ENCODE data around the gene TMEM106B. TPM values are rescaled to one million over a fixed set of nuclear protein-coding genes. Genes with fewer than 3 reads are reported as not detected.
A peak's percentile ranks its signal among the peaks of the same experiment; 100 is the strongest.

Gene TMEM106B
- polyA plus RNA-seq, 1 donor = 43.1 TPM

- peaks cover 17% of the 10 kb centered on the region for H3K36me3 ChIP-seq (ENCODE audit: control insufficient read depth, insufficient read depth, low read length)
Measured at GRCh38 chr7:12226756-12227155, 15.7 kb downstream of the TMEM106B start.

GRCh38 chr7:12228024-12228423 lies 16.9 kb downstream of the TMEM106B start:
- Histone ChIP-seq H3K27me3 (ENCODE audit: control insufficient read depth, insufficient read depth, low read length) (no peaks in the 10 kb centered on the region), H3K4me3 (ENCODE audit: low read length) (no peak overlapping the region), H3K36me3 (ENCODE audit: control insufficient read depth, insufficient read depth, low read length) (peaks cover 17% of the 10 kb centered on the region), H3K27ac (ENCODE audit: low read length) (no peak overlapping the region), H3K4me1 (ENCODE audit: control insufficient read depth, insufficient read depth, low read length) (no peaks in the 10 kb centered on the region), H3K9me3 (ENCODE audit: control insufficient read depth, low read depth, low read length) (no peaks in the 10 kb centered on the region)
- no peak for DNase-seq

More at GRCh38 chr7:12226756-12227155, 15.7 kb downstream of the TMEM106B start:
- Histone ChIP-seq H3K9me3 (ENCODE audit: control insufficient read depth, low read depth, low read length) (no peaks in the 10 kb centered on the region), H3K27me3 (ENCODE audit: control insufficient read depth, insufficient read depth, low read length) (no peaks in the 10 kb centered on the region), H3K4me3 (ENCODE audit: low read length) (no peak overlapping the region), H3K4me1 (ENCODE audit: control insufficient read depth, insufficient read depth, low read length) (peaks cover under 1% of the 10 kb centered on the region), H3K27ac (ENCODE audit: low read length) (no peak overlapping the region)
- 81% methylated on average over 2 of the region's 2 CpGs for WGBS (ENCODE audit: insufficient coverage, low lambda C conversion rate)
- DNase-seq = no peak

- no peaks in the 10 kb centered on the region for H3K27me3 ChIP-seq (ENCODE audit: control insufficient read depth, insufficient read depth, low read length)
- H3K4me1 ChIP-seq (ENCODE audit: control insufficient read depth, insufficient read depth, low read length) = peaks cover 4% of the 10 kb centered on the region
- H3K27ac ChIP-seq (ENCODE audit: low read length) = no peak overlapping the region
- peaks cover 17% of the 10 kb centered on the region for H3K36me3 ChIP-seq (ENCODE audit: control insufficient read depth, insufficient read depth, low read length)
- H3K9me3 ChIP-seq (ENCODE audit: control insufficient read depth, low read depth, low read length) = no peaks in the 10 kb centered on the region
- no peak for DNase-seq
- H3K4me3 ChIP-seq (ENCODE audit: low read length) = no peak overlapping the region
Measured at GRCh38 chr7:12229046-12229445, 18.0 kb downstream of the TMEM106B start.

GRCh38 chr7:12231097-12231496 lies 20.0 kb downstream of the TMEM106B start:
- Histone ChIP-seq H3K4me3 (ENCODE audit: low read length) (no peak overlapping the region), H3K4me1 (ENCODE audit: control insufficient read depth, insufficient read depth, low read length) (peaks cover 8% of the 10 kb centered on the region), H3K36me3 (ENCODE audit: control insufficient read depth, insufficient read depth, low read length) (peaks cover 13% of the 10 kb centered on the region), H3K27ac (ENCODE audit: low read length) (no peak overlapping the region), H3K9me3 (ENCODE audit: control insufficient read depth, low read depth, low read length) (no peaks in the 10 kb centered on the region), H3K27me3 (ENCODE audit: control insufficient read depth, insufficient read depth, low read length) (no peaks in the 10 kb centered on the region)
- no peak for DNase-seq
- no CpG with 5 or more reads among the region's 2 CpGs for WGBS (ENCODE audit: insufficient coverage, low lambda C conversion rate)

GRCh38 chr7:12233175-12233574 lies 22.1 kb downstream of the TMEM106B start:
- H3K27me3 ChIP-seq (ENCODE audit: control insufficient read depth, insufficient read depth, low read length) = no peaks in the 10 kb centered on the region
- peaks cover 13% of the 10 kb centered on the region for H3K36me3 ChIP-seq (ENCODE audit: control insufficient read depth, insufficient read depth, low read length)
- 76% methylated on average over 2 of the region's 2 CpGs for WGBS (ENCODE audit: insufficient coverage, low lambda C conversion rate)
- no peak overlapping the region for H3K27ac ChIP-seq (ENCODE audit: low read length)
- H3K4me1 ChIP-seq (ENCODE audit: control insufficient read depth, insufficient read depth, low read length) = peaks cover 8% of the 10 kb centered on the region
- DNase-seq = no peak
- no peak overlapping the region for H3K4me3 ChIP-seq (ENCODE audit: low read length)
- H3K9me3 ChIP-seq (ENCODE audit: control insufficient read depth, low read depth, low read length) = no peaks in the 10 kb centered on the region

- WGBS (ENCODE audit: insufficient coverage, low lambda C conversion rate) = 17% methylated on average over 1 of the region's 2 CpGs
Measured at GRCh38 chr7:12234334-12234865, 23.3 kb downstream of the TMEM106B start.

GRCh38 chr7:12235970-12236369 lies 24.9 kb downstream of the TMEM106B start:
- WGBS (ENCODE audit: insufficient coverage, low lambda C conversion rate) = no CpG with 5 or more reads among the region's 1 CpG
- H3K4me3 ChIP-seq (ENCODE audit: low read length) = no peak overlapping the region
- DNase-seq = no peak
- H3K27ac ChIP-seq (ENCODE audit: low read length) = no peak overlapping the region
- H3K36me3 ChIP-seq (ENCODE audit: control insufficient read depth, insufficient read depth, low read length) = peaks cover 9% of the 10 kb centered on the region
- peaks cover 8% of the 10 kb centered on the region for H3K4me1 ChIP-seq (ENCODE audit: control insufficient read depth, insufficient read depth, low read length)
- H3K9me3 ChIP-seq (ENCODE audit: control insufficient read depth, low read depth, low read length) = peaks cover 3% of the 10 kb centered on the region
- H3K27me3 ChIP-seq (ENCODE audit: control insufficient read depth, insufficient read depth, low read length) = no peaks in the 10 kb centered on the region

More at GRCh38 chr7:12234334-12234865, 23.3 kb downstream of the TMEM106B start:
- Histone ChIP-seq H3K4me1 (ENCODE audit: control insufficient read depth, insufficient read depth, low read length) (peaks cover 8% of the 10 kb centered on the region), H3K36me3 (ENCODE audit: control insufficient read depth, insufficient read depth, low read length) (peaks cover 13% of the 10 kb centered on the region), H3K4me3 (ENCODE audit: low read length) (no peak overlapping the region), H3K27me3 (ENCODE audit: control insufficient read depth, insufficient read depth, low read length) (no peaks in the 10 kb centered on the region), H3K27ac (ENCODE audit: low read length) (peak overlapping the region; percentile 76), H3K9me3 (ENCODE audit: control insufficient read depth, low read depth, low read length) (peaks cover 3% of the 10 kb centered on the region)
- peak; percentile 33 to 81 for DNase-seq

- Histone ChIP-seq H3K36me3 (ENCODE audit: control insufficient read depth, insufficient read depth, low read length) (peaks cover 4% of the 10 kb centered on the region), H3K4me3 (ENCODE audit: low read length) (no peak overlapping the region), H3K9me3 (ENCODE audit: control insufficient read depth, low read depth, low read length) (peaks cover 3% of the 10 kb centered on the region), H3K27ac (ENCODE audit: low read length) (no peak overlapping the region), H3K4me1 (ENCODE audit: control insufficient read depth, insufficient read depth, low read length) (peaks cover 8% of the 10 kb centered on the region), H3K27me3 (ENCODE audit: control insufficient read depth, insufficient read depth, low read length) (no peaks in the 10 kb centered on the region)
- WGBS (ENCODE audit: insufficient coverage, low lambda C conversion rate) = 100% methylated on average over 1 of the region's 1 CpG
- DNase-seq = no peak
Measured at GRCh38 chr7:12237007-12237406, 25.9 kb downstream of the TMEM106B start.

- H3K36me3 ChIP-seq (ENCODE audit: control insufficient read depth, insufficient read depth, low read length) = peaks cover 4% of the 10 kb centered on the region
- DNase-seq = no peak
- H3K4me3 ChIP-seq (ENCODE audit: low read length) = no peak overlapping the region
- no peaks in the 10 kb centered on the region for H3K27me3 ChIP-seq (ENCODE audit: control insufficient read depth, insufficient read depth, low read length)
- H3K27ac ChIP-seq (ENCODE audit: low read length) = no peak overlapping the region
- peaks cover 3% of the 10 kb centered on the region for H3K4me1 ChIP-seq (ENCODE audit: control insufficient read depth, insufficient read depth, low read length)
- 80% methylated on average over 3 of the region's 3 CpGs for WGBS (ENCODE audit: insufficient coverage, low lambda C conversion rate)
- peaks cover 3% of the 10 kb centered on the region for H3K9me3 ChIP-seq (ENCODE audit: control insufficient read depth, low read depth, low read length)
Measured at GRCh38 chr7:12239806-12240205, 28.7 kb downstream of the TMEM106B start.

GRCh38 chr7:12244129-12244528 lies 33.0 kb downstream of the TMEM106B start:
- no peak overlapping the region for H3K4me3 ChIP-seq (ENCODE audit: low read length)
- no peaks in the 10 kb centered on the region for H3K36me3 ChIP-seq (ENCODE audit: control insufficient read depth, insufficient read depth, low read length)
- no peaks in the 10 kb centered on the region for H3K4me1 ChIP-seq (ENCODE audit: control insufficient read depth, insufficient read depth, low read length)
- H3K27ac ChIP-seq (ENCODE audit: low read length) = no peak overlapping the region
- no peak for DNase-seq
- H3K9me3 ChIP-seq (ENCODE audit: control insufficient read depth, low read depth, low read length) = no peaks in the 10 kb centered on the region
- no peaks in the 10 kb centered on the region for H3K27me3 ChIP-seq (ENCODE audit: control insufficient read depth, insufficient read depth, low read length)
- 20% methylated on average over 1 of the region's 3 CpGs for WGBS (ENCODE audit: insufficient coverage, low lambda C conversion rate)

GRCh38 chr7:12244694-12245093 lies 33.6 kb downstream of the TMEM106B start:
- Histone ChIP-seq H3K4me3 (ENCODE audit: low read length) (no peak overlapping the region), H3K9me3 (ENCODE audit: control insufficient read depth, low read depth, low read length) (no peaks in the 10 kb centered on the region), H3K36me3 (ENCODE audit: control insufficient read depth, insufficient read depth, low read length) (no peaks in the 10 kb centered on the region), H3K27me3 (ENCODE audit: control insufficient read depth, insufficient read depth, low read length) (no peaks in the 10 kb centered on the region), H3K4me1 (ENCODE audit: control insufficient read depth, insufficient read depth, low read length) (no peaks in the 10 kb centered on the region), H3K27ac (ENCODE audit: low read length) (no peak overlapping the region)
- DNase-seq = no peak
- WGBS (ENCODE audit: insufficient coverage, low lambda C conversion rate) = no CpG with 5 or more reads among the region's 2 CpGs
